Activated T-helper 1 cell treated with anti-CD3 and anti-CD28 coated beads, Interleukin-12 subunit alpha, Interleukin-12 subunit beta, Interleukin-2, Interleukin-4 antibody, amounts not matched to agents 30 ng/mL and 10 ng/mL and 1 ng/mL, durations not matched to agents 14 hours and 24 hours and 36 hours (primary cell): ENCODE data around the gene MEX3D. TPM values are rescaled to one million over a fixed set of nuclear protein-coding genes. Genes with fewer than 3 reads are reported as not detected.

Source experiments
- DNase-seq: peaks from one replicate; pipeline ENCODE4 v3.0.0; 2021; ENCODE audit warnings: low spot score
- H3K27ac Mint-ChIP-seq: one replicate; pipeline ENCODE4 v1.8.0; 2021; ENCODE audit warnings: mild to moderate bottlenecking, mixed read lengths
- H3K27me3 Mint-ChIP-seq: one replicate; pipeline ENCODE4 v1.8.0; 2022; ENCODE audit warnings: mild to moderate bottlenecking, moderate library complexity, mixed read lengths; ENCODE audit not compliant: insufficient read depth
- H3K36me3 Mint-ChIP-seq: one replicate; pipeline ENCODE4 v1.8.0; 2021; ENCODE audit warnings: low read depth, mixed read lengths
- H3K4me1 Mint-ChIP-seq: one replicate; pipeline ENCODE4 v1.8.0; 2021; ENCODE audit warnings: low read depth, mixed read lengths
- H3K4me3 Mint-ChIP-seq: one replicate; pipeline ENCODE4 v1.8.0; 2021; ENCODE audit warnings: mild to moderate bottlenecking, moderate library complexity, mixed read lengths
- H3K9me3 Mint-ChIP-seq: one replicate; pipeline ENCODE4 v1.8.0; 2021; ENCODE audit warnings: mixed read lengths
- intact Hi-C: fragments of 100-400 bp; cut with micrococcal nuclease; formaldehyde crosslinking; loops from one replicate; pipeline ENCODE4 v1.15.1; 2024
- total RNA-seq: library from RNA; stranded (reverse); gene quantifications from 2 replicates; pipeline ENCODE4 v1.2.3, GENCODE V29; 2022

Gene MEX3D
- total RNA-seq, 1 donor from 2014 or later = 14.6 TPM

GRCh38 chr19:1513499-1514294 is 54.4 kb downstream of the MEX3D start:
- DNase-seq = peak; percentile 57
- Mint-ChIP-seq H3K27ac (no peak overlapping the region), H3K4me1 (no peaks in the 10 kb centered on the region), H3K9me3 (no peaks in the 10 kb centered on the region), H3K27me3 (peaks cover 12% of the 10 kb centered on the region), H3K4me3 (no peak overlapping the region), H3K36me3 (peaks cover under 1% of the 10 kb centered on the region)
- intact Hi-C loops = loop anchor here (1.0 to 5.0 kb wide), 4 partner anchors 23 to 236 kb away; partner anchors contain the start of genes C19orf25, FAM174C and PCSK4

DNA sequence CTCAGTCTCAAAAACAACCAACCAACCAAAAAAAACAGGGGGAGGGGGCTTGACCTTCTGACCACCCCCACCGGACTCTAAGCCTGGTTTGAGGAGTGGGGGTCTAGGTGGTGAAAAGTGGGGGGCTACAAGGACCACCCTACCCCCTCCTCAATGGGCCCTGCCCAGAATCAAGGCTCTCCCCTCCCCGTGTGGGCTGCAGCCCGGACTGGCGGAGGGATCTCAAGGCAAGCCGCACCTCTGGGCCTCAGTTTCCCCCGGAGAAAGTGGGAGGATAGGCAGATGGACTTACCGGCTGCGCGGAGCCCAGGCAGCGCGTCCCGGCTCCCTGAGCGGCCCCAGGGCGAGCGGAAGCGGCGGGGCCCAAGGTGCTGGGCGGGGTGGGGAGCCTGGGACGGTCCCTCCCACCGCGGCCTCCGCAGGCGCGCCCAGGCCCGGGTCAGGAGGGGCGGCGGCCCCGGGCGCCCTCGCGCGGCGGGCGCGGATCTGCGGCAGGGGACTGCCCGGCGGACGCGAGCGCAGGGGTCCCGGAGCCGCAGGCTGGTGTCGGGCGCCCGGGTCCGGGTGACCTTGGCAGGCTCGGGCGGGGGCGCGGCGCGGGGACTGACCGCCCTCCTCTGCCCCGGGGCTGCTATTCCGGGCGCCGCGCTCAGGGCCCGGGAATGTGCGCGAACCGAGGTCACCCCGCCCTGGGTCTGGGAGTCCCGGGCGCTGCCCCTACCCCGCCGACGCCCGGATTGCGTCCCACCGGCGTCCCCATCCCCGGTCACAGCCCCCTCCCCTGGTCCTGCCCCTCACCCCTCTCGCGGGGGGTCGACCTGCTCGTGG is 55.2 kb downstream of the MEX3D start, which contains the start of gene ADAMTSL5:
Gene ADAMTSL5 (minus strand): TSS at position 349 of the 828 bp plus-strand sequence. CDS start 2,076 bp downstream, outside the sequence.
- H3K27ac Mint-ChIP-seq = no peak within 1 kb of the TSS
- peak within 1 kb of the TSS; percentile 71 for H3K4me3 Mint-ChIP-seq

DNA sequence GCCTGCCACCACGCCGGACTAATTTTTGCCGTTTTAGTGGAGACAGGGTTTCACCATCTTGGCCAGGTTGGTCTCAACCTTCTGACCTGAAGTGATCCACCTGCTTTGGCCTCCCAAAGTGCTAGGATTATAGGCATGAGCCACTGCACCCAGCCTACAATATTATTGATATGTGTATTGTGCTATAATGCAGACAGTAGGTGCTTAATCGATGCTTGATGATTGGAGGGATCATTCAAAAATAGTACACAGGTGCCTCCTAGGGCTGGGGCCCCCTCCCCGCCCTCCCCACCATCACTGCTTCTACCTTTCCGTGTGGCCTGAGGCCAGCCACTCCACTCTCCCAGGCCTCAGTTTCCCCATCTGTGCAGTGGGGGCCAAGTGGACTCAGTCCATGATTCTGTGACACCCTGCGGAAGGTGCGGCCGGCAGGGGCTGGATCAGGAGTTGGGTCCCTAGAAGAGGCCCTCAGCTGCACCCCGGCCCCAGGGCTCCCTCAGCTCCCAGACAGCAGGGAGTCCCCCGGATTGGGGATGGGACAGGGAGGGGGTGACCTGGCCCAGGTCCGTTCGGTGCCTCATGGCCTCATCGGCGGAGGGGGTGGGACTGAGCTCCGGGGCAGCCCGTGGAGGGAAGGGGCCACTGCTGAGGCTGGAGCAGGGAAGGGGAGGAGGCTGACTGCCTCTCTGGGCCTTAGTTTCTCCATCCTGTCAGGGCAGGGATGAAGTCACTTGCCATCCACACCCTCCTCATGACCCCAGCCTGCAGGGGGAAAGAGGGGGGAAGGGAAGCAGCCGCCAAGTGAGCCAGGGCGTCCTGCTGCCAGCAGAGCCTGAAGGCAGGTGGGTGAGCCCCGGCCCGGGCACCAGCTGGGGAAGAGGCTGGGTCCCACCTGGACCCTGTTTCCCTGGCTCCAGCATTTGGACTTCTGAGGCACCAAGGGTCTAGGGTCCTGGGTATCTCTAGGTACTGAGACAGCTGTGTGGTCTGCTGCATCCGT is 56.5 kb downstream of the MEX3D start:
- no peak overlapping the region for H3K27ac Mint-ChIP-seq
- intact Hi-C loops = loop anchor here (2.0 to 5.0 kb wide), 2 partner anchors 67 to 234 kb away; partner anchors contain the start of gene FAM174C
- H3K4me1 Mint-ChIP-seq = peaks cover 6% of the 10 kb centered on the region
- no peak for DNase-seq
- peaks cover 4% of the 10 kb centered on the region for H3K9me3 Mint-ChIP-seq
- H3K4me3 Mint-ChIP-seq = peak overlapping the region; percentile 71
- H3K36me3 Mint-ChIP-seq = peaks cover 2% of the 10 kb centered on the region
- H3K27me3 Mint-ChIP-seq = peaks cover 16% of the 10 kb centered on the region

More for the DNA sequence above, 55.2 kb downstream of the MEX3D start, which contains the start of gene ADAMTSL5:
- intact Hi-C loops = loop anchor here (1.0 to 5.0 kb wide), 4 partner anchors 23 to 236 kb away; partner anchors contain the start of genes C19orf25, FAM174C and PCSK4
- H3K27me3 Mint-ChIP-seq = peaks cover 12% of the 10 kb centered on the region
- peaks cover under 1% of the 10 kb centered on the region for H3K4me1 Mint-ChIP-seq
- peaks cover 2% of the 10 kb centered on the region for H3K36me3 Mint-ChIP-seq
- DNase-seq = peak; percentile 63
- no peaks in the 10 kb centered on the region for H3K9me3 Mint-ChIP-seq

DNA sequence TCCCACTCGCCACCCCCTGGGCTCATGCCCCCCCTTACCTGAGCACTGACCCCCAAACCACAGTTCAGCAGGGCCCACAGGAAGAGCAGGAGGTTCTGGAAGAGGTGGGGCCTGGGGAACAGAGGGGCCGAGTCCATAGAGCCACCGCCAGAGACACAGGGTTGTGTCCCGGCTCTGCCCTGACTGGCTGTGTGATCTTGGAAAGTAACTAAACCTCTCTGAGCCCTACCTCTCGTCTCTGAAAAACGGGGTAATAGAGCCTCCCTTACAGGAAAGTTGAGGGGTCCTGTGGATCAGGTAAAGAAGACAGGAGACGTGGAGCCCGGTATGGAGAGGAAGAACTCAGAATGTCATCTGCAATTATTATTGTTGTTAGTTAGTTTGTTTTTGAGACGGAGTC is 57.3 kb downstream of the MEX3D start:
- Mint-ChIP-seq H3K27ac (no peak overlapping the region), H3K4me3 (no peak overlapping the region), H3K4me1 (peaks cover 6% of the 10 kb centered on the region), H3K36me3 (peaks cover 2% of the 10 kb centered on the region), H3K27me3 (peaks cover 16% of the 10 kb centered on the region), H3K9me3 (peaks cover 4% of the 10 kb centered on the region)
- DNase-seq = no peak
- intact Hi-C loops = loop anchor here (5.0 kb wide), 1 partner anchor 234 kb away; the partner anchor contains the start of gene FAM174C

GRCh38 chr19:1510442-1510806 is 57.7 kb downstream of the MEX3D start:
- Mint-ChIP-seq H3K9me3 (peaks cover 4% of the 10 kb centered on the region), H3K4me1 (peaks cover 6% of the 10 kb centered on the region), H3K27me3 (peaks cover 16% of the 10 kb centered on the region), H3K36me3 (peaks cover 2% of the 10 kb centered on the region), H3K4me3 (no peak overlapping the region), H3K27ac (no peak overlapping the region)
- intact Hi-C loops = loop anchor here (5.0 kb wide), 1 partner anchor 233 kb away; the partner anchor contains the start of gene FAM174C
- no peak for DNase-seq

- Mint-ChIP-seq H3K27ac (no peak overlapping the region), H3K9me3 (peaks cover 4% of the 10 kb centered on the region)
- intact Hi-C loops = loop anchor here (5.0 kb wide), 1 partner anchor 233 kb away; the partner anchor contains the start of gene FAM174C
Measured at GRCh38 chr19:1509602-1510441, 58.3 kb downstream of the MEX3D start.

GRCh38 chr19:1508507-1508856 is 59.6 kb downstream of the MEX3D start:
- no peak for DNase-seq
- Mint-ChIP-seq H3K27me3 (peaks cover 20% of the 10 kb centered on the region), H3K4me3 (no peak overlapping the region), H3K9me3 (peaks cover 4% of the 10 kb centered on the region), H3K27ac (no peak overlapping the region), H3K4me1 (peaks cover 6% of the 10 kb centered on the region), H3K36me3 (peaks cover 2% of the 10 kb centered on the region)
- intact Hi-C loops = loop anchor here (1.0 kb wide), 1 partner anchor 18 kb away; the partner anchor contains the start of gene PCSK4

More at GRCh38 chr19:1509602-1510441, 58.3 kb downstream of the MEX3D start:
- Mint-ChIP-seq H3K27me3 (peaks cover 17% of the 10 kb centered on the region), H3K4me1 (peaks cover 6% of the 10 kb centered on the region), H3K4me3 (no peak overlapping the region), H3K36me3 (peaks cover 2% of the 10 kb centered on the region)
- DNase-seq = no peak

- intact Hi-C loops = loop anchor here (1.0 kb wide), 2 partner anchors 18 to 29 kb away; partner anchors contain the start of genes C19orf25 and PCSK4
- peaks cover 22% of the 10 kb centered on the region for H3K27me3 Mint-ChIP-seq
- H3K36me3 Mint-ChIP-seq = peaks cover 2% of the 10 kb centered on the region
- H3K4me1 Mint-ChIP-seq = peaks cover 6% of the 10 kb centered on the region
- DNase-seq = peak; percentile 82
- peaks cover 4% of the 10 kb centered on the region for H3K9me3 Mint-ChIP-seq
- peak overlapping the region; percentile 80 for H3K4me3 Mint-ChIP-seq
- peak overlapping the region; percentile 77 for H3K27ac Mint-ChIP-seq
Measured at GRCh38 chr19:1507763-1508506, 60.2 kb downstream of the MEX3D start.

DNA sequence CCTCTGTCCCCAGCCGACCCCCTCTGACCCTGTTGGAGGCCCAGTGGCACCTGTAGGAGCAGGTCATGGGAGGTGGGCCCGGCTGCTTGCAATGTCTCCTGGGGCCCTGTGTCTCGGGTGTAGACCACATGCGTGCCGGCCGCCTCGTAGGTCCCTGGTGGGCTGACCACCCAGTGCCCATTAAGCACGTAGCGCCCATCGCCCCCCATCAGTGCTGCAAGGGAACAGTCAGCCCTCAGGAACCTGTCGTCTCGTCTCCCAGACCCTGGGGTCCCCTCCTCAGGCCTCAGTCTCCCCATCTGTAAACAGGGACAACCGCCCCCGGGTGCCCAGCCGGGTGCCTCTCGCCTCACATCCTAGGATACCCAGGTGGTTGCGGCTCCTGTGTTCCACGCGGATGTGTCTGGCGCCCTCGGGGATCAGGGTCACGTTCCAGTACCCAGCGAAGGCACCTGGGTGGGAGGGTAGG is 60.9 kb downstream of the MEX3D start:
- DNase-seq = no peak
- Mint-ChIP-seq H3K9me3 (peaks cover 4% of the 10 kb centered on the region), H3K27me3 (peaks cover 26% of the 10 kb centered on the region), H3K4me3 (no peak overlapping the region), H3K4me1 (peaks cover 6% of the 10 kb centered on the region), H3K36me3 (peaks cover 2% of the 10 kb centered on the region), H3K27ac (no peak overlapping the region)
- intact Hi-C loops = loop anchor here (1.0 kb wide), 1 partner anchor 28 kb away; the partner anchor contains the start of gene C19orf25

- peaks cover 6% of the 10 kb centered on the region for H3K4me1 Mint-ChIP-seq
Measured at GRCh38 chr19:1505991-1506881, 61.9 kb downstream of the MEX3D start.

More at GRCh38 chr19:1505991-1506881, 61.9 kb downstream of the MEX3D start:
- DNase-seq = no peak
- no peak overlapping the region for H3K4me3 Mint-ChIP-seq
- H3K36me3 Mint-ChIP-seq = peaks cover 2% of the 10 kb centered on the region
- peaks cover 26% of the 10 kb centered on the region for H3K27me3 Mint-ChIP-seq
- peak overlapping the region; percentile 10 for H3K27ac Mint-ChIP-seq
- peaks cover 4% of the 10 kb centered on the region for H3K9me3 Mint-ChIP-seq
- intact Hi-C loops = no loop called here
